GM12865 (cell line): ENCODE measurements around the gene PELI3.

ENCODE experiments used
- DNase-seq: peaks from one replicate; pipeline ENCODE4 v3.0.0; 2010; ENCODE audit warnings: low read depth
- H3K4me3 ChIP-seq: 2 replicates; pipeline ENCODE4 v1.5.1; 2011; ENCODE audit warnings: mild to moderate bottlenecking, low read depth, low read length, control low read depth
- TF ChIP-seq, protein P1 (sequence below): IDR thresholded peaks from 2 replicates; pipeline ENCODE4 v1.5.1; 2011; ENCODE audit warnings: low read length, control low read depth, low read depth, inconsistent platforms; ENCODE audit not compliant: insufficient read depth; ENCODE audit errors: missing control alignments

Gene PELI3

DNA sequence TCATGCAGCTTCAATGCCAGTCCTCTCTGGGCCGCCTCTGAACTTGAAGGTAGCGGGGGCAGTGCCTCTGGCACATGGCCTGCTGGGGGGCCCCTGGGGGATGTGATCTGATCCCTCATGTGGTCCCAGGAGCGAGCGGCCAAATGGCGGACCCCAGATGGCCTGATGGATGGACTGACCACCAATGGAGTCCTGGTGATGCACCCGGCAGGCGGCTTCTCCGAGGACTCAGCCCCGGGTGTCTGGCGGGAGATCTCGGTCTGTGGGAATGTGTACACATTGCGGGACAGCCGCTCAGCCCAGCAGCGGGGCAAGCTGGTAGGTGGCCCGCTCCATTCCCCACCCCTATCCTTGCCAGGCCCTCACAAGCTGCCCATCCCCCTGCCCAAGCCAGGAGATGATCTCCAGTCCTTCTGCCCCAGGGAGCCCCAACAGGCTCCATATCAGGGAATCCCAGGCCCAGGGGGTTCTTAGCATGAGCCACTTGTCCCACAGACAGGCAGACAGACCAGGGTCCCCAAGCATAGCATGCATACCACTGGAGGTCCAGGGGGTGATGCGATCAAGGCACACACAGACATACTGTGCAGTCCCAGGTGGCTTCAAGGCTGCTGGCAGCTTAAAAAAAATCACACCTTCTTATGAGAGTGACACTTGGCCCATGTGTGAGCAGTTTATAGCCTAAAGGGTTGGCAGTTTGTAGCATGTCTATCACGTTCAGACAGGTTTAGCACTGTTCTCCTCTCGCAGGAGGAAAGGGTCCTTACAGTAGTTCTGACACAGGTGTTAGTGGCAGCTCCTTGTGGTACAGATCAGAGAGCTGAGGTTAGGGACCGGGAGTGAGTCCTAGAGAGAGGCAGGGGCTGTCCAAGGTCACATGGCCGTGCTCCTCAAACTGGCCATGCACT, 7.2 kb downstream of the PELI3 start:
- no peak for DNase-seq
- TF ChIP-seq, protein P1, sequence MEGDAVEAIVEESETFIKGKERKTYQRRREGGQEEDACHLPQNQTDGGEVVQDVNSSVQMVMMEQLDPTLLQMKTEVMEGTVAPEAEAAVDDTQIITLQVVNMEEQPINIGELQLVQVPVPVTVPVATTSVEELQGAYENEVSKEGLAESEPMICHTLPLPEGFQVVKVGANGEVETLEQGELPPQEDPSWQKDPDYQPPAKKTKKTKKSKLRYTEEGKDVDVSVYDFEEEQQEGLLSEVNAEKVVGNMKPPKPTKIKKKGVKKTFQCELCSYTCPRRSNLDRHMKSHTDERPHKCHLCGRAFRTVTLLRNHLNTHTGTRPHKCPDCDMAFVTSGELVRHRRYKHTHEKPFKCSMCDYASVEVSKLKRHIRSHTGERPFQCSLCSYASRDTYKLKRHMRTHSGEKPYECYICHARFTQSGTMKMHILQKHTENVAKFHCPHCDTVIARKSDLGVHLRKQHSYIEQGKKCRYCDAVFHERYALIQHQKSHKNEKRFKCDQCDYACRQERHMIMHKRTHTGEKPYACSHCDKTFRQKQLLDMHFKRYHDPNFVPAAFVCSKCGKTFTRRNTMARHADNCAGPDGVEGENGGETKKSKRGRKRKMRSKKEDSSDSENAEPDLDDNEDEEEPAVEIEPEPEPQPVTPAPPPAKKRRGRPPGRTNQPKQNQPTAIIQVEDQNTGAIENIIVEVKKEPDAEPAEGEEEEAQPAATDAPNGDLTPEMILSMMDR = no peak
- H3K4me3 ChIP-seq = no peak overlapping the region

DNA sequence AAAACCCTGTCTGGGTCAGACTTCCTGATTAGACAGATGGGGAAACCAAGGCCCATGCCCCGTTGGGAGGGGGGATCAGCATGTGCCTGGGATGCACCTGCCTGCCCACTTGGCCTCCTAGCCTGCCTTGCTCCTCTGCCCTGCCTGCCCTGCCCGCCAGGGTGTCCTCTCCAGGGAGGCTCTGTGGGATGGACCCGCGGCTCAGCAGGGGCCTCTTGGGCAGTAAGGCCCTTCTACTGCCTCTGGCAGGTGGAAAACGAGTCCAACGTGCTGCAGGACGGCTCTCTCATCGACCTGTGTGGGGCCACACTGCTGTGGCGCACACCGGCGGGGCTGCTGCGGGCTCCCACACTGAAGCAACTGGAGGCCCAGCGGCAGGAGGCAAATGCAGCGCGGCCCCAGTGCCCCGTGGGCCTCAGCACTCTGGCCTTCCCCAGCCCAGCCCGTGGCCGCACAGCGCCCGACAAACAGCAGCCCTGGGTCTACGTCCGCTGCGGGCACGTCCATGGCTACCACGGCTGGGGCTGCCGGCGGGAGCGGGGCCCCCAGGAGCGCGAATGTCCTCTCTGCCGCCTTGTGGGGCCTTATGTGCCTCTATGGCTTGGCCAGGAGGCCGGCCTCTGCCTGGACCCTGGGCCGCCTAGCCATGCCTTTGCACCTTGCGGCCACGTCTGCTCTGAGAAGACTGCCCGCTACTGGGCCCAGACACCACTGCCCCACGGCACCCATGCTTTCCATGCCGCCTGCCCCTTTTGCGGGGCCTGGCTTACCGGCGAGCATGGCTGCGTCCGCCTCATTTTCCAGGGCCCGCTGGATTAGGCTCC, 8.9 kb downstream of the PELI3 start:
- DNase-seq = no peak
- no peak overlapping the region for H3K4me3 ChIP-seq
- TF ChIP-seq, protein P1 = no peak

DNA sequence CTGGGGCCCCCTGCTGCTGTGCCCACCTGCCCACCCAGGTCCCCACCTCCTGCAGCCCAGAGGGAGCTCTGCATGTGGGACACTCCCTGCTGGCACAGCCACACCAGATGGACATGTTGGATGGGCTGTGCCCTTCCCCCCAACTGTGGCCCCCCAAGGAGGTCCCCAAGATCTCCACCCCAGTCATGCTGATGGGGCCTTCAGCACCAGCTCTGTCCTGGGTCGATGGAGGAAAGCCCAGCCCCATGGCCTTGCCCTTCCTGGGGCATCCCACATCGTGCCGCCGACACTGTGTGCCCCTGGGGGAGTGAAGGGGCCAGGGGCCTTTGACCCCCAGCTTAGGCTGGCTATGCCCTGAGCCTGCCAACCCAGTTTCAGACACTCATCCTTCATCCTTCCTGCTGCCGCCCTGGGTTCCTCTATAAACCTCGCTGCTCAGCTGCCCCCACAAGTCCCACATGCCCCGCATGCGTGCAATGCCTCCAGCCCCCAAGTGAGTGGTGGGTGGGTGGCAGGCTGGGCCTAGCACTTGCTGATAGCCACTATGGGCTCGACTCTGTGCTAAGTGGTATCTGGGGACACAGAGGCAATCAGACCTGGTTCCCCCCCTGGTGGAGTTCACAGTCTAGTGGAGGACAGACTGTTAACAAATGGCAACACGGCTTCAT, 9.6 kb downstream of the PELI3 start:
- DNase-seq = no peak
- no peak overlapping the region for H3K4me3 ChIP-seq
- TF ChIP-seq, protein P1 = no peak

DNA sequence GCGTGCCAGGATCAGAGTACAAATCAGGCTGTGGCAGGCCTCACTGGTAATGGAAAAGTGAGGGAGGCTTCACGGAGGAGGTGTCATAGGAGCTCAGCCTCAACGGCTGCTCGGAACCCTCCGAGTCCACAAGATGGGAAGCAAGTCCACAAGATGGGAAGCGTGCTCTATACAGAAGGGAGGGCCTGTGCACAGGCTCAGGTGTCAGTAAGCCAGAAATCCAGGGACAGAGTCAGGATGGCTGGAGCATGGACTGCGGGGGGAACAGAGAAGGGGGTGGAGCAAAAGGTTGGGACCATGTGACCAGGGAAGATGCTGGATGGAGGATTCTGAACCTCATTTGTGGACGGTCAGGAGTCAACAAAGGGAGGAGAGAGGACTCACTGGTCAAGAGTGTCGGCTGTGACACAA, 10.1 kb downstream of the PELI3 start:
- no peak overlapping the region for H3K4me3 ChIP-seq
- TF ChIP-seq, protein P1 = no peak
- DNase-seq = no peak

DNA sequence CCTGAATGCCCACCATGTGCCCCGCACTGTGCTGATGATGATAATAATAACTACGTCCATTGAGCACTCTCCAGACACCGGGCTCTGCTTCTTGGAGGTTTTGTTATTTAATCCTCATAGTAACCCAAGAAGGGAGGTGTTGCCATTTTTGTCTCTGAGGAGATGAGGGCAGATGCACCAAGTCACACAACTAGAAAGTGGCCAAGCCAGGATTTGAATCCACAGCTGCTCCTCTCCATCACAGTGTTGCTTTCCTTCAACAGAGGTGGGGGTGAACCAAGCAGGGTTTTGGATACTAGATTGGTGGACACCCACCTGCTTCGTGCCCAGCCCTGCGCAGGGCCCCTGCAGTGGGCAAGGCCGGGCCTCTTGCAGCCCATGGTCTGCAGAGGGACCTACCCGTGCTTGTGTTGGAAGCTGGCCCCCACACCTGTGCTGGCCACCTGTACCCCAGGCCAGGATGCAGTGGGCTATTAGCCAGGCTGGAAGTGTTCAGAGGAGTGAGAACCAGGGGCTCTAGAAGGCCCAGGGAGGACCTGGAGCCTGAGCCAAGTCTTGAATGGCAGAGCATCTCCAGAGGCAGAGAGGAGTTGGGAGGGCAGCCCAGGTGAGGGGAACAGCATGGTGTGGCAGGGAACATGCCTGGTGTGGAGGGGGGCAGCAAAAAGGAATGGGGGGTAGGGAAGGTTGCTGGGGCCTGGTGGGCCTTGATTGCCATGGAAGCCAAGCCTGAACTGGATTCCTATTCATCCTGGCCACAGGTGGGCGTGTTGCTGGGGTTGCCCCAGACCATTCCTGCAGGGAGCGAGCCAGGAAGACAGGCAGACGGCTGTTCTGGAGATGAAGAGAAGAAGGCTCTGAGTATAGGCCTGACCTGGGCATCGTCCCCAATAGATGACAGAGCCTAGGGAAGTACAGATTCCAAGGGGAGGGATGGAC, 10.8 kb downstream of the PELI3 start:
- TF ChIP-seq, protein P1 = no peak
- DNase-seq = no peak
- no peak overlapping the region for H3K4me3 ChIP-seq

DNA sequence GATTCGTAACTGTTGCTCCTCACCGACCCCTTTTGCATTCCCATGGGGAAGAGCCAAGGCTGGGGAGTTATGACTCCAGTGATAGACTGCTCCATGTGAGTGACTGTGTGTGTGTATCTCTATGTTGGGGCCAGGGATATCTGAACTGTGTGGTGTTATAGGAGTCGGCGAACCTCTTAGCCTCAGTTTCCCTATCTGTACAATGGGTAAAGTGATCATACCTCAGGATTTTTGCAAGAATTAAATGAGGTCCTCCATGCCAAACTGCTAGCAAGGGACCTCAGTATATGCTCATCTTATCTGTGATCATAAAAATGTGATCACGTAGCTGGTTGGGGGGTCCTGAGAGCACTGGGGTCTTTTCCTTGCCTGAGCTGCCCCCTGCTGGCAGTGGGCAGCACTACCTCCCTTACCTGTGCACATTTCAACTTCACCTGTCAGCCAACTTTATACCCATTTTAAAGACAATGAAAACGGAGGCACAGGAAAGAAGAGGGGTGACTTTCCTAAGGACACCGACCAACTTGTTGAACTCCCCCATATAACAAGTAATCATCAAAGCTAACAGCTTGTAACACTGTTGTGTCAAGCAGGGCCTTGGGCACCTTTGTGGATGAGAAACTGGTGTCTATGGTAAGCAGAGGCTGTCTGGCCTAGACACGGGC, 12.2 kb downstream of the PELI3 start:
- TF ChIP-seq, protein P1 = peak; percentile 88
- H3K4me3 ChIP-seq = peak overlapping the region; percentile 76
- peak; percentile 63 for DNase-seq
